ENCODE results near the gene IGSF23. TPM values are rescaled to one million over a fixed set of nuclear protein-coding genes. Genes with fewer than 3 reads are reported as not detected.

Gene IGSF23
- total and polyA plus RNA-seq, 2 of the 4 experiments (the other 2 are of a cell fraction) = 0.27 TPM; not detected in 1

DNA sequence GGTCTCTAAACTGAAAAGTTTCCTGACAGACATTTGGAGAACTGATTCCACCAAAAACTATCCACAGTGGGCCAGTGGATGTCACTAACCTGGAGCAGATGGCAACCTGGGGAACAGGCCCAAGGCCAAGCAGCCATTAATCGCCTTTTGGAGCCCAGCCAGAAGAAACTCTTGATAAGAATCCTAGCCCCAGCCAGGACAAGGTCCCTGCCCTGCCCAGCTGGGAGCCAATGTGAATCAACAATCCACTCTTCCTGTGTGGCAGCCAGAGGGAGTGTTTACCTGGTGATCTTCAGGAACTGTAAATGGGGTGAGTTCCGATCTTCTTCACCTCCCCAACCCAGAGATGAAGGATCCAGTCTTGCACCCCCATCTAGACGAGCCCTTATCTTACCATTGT is 14.5 kb upstream of the IGSF23 start:
- no peaks in the 10 kb centered on the region for H3K79me1 ChIP-seq (ENCODE audit: low read depth in 1 of 2, low read length in 2 of 2)
- no peak overlapping the region for H3K18ac ChIP-seq (ENCODE audit: low read depth, low read length)
- CTCF ChIA-PET = no interaction called here
- peaks cover 4% of the 10 kb centered on the region; the same call in 1 of the 2 replicates for H3K9me3 ChIP-seq (ENCODE audit: control insufficient read depth, insufficient read depth, low read length)
- no peak overlapping the region for H2AFZ ChIP-seq (replicated peaks; ENCODE audit: low read length, poor library complexity)
- no TSS peak for BruUV-seq (replicated peaks)
- no peak overlapping the region for H2AK9ac ChIP-seq (replicated peaks; ENCODE audit: low read depth, low read length, poor library complexity)
- no peak overlapping the region for H3K56ac ChIP-seq (ENCODE audit: extremely low read depth, insufficient read depth, low read length)
- H2BK15ac ChIP-seq (ENCODE audit: low read depth, low read length) = peak overlapping the region; percentile 46; the same call in 1 of the 3 replicates
- intact Hi-C loops (cut with micrococcal nuclease) (no loop called here), dilution Hi-C loops (cut with HindIII; ENCODE audit: low sequenced_read_pairs, unreplicated experiment) (no loop called here), in situ Hi-C loops (cut with MboI; ENCODE audit: low sequenced_read_pairs) (no loop called here)
- H4K91ac ChIP-seq (ENCODE audit: insufficient read depth, low read depth, low read length) = 0 out of 2 replicates have a peak overlapping the region, but pooled peaks have one; percentile 27
- ATAC-seq (ENCODE audit: low read depth) = no peak
- DNase-seq = no peak
- peak overlapping the region; percentile 36; the same call in 1 of the 2 replicates for H2BK120ac ChIP-seq (ENCODE audit: low read depth, low read length)
- POLR2A ChIA-PET (ENCODE audit: unreplicated experiment) = no interaction called here
- H3K27ac ChIP-seq (ENCODE audit: insufficient read depth, low read length) = no peak overlapping the region
- H3K4me1 ChIP-seq (ENCODE audit: control insufficient read depth, insufficient read depth, low read length) = peaks cover 12% of the 10 kb centered on the region
- H3K9ac ChIP-seq (ENCODE audit: low read depth, low read length) = no peak overlapping the region
- no peak overlapping the region for H3K4me2 ChIP-seq (ENCODE audit: low read depth, low read length)
- H3K4ac ChIP-seq (ENCODE audit: low read depth, low read length) = peak overlapping the region; percentile 45
- H4K5ac ChIP-seq (ENCODE audit: low read depth, low read length) = no peak overlapping the region
- no peaks in the 10 kb centered on the region for H3K27me3 ChIP-seq (ENCODE audit: control insufficient read depth, insufficient read depth, low read length)
- no peak overlapping the region for H4K8ac ChIP-seq (ENCODE audit: low read depth in 2 of 2, low read length in 2 of 2)
- 67% methylated on average over 1 of the region's 3 CpGs; no CpG with 5 or more reads in 1 of the 2 experiments for WGBS, 2 experiments (ENCODE audit: extremely low coverage in 2 of 2, insufficient read length in 1 of 2)
- TF ChIP-seq CEBPB (IDR thresholded peaks at IDR 0.05; ENCODE audit: low read depth, low read length) (no peak), RFX5 (IDR thresholded peaks at IDR 0.05; ENCODE audit: low read depth, low read length) (no peak), BHLHE40 (IDR thresholded peaks at IDR 0.05; ENCODE audit: low read depth, low read length) (no peak), MXI1 (IDR thresholded peaks at IDR 0.05; ENCODE audit: borderline replicate concordance, low read depth, low read length) (no peak), NFE2L2 (IDR thresholded peaks at IDR 0.05; ENCODE audit: low read depth, low read length) (no peak), RAD21 (IDR thresholded peaks at IDR 0.05; ENCODE audit: low read length) (no peak), CHD1 (IDR thresholded peaks at IDR 0.05; ENCODE audit: low read depth, low read length) (no peak), MAFK (IDR thresholded peaks at IDR 0.05; ENCODE audit: low read depth, low read length) (no peak), FOS (IDR thresholded peaks at IDR 0.05; ENCODE audit: low read depth, low read length) (no peak), USF2 (IDR thresholded peaks at IDR 0.05; ENCODE audit: low read depth, low read length) (no peak)
- TF ChIP-seq, protein P1, sequence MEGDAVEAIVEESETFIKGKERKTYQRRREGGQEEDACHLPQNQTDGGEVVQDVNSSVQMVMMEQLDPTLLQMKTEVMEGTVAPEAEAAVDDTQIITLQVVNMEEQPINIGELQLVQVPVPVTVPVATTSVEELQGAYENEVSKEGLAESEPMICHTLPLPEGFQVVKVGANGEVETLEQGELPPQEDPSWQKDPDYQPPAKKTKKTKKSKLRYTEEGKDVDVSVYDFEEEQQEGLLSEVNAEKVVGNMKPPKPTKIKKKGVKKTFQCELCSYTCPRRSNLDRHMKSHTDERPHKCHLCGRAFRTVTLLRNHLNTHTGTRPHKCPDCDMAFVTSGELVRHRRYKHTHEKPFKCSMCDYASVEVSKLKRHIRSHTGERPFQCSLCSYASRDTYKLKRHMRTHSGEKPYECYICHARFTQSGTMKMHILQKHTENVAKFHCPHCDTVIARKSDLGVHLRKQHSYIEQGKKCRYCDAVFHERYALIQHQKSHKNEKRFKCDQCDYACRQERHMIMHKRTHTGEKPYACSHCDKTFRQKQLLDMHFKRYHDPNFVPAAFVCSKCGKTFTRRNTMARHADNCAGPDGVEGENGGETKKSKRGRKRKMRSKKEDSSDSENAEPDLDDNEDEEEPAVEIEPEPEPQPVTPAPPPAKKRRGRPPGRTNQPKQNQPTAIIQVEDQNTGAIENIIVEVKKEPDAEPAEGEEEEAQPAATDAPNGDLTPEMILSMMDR (conservative IDR thresholded peaks at IDR 0.05; ENCODE audit: low read depth, low read length) = no peak
- no peak overlapping the region for H3K23ac ChIP-seq (ENCODE audit: low read depth, low read length)
- H3K4me3 ChIP-seq (ENCODE audit: insufficient read depth, low read depth, low read length) = no peak overlapping the region
- H4K20me1 ChIP-seq (ENCODE audit: insufficient read depth, low read length) = no peaks in the 10 kb centered on the region
- H2BK5ac ChIP-seq (ENCODE audit: low read depth, low read length, poor library complexity, severe bottlenecking) = no peak overlapping the region
- H2BK20ac ChIP-seq (ENCODE audit: low read depth, low read length) = peak overlapping the region; percentile 28; the same call in 1 of the 2 replicates
- no peak overlapping the region for H3K14ac ChIP-seq (replicated peaks; ENCODE audit: low read depth, low read length)
- H3K9me1 ChIP-seq (ENCODE audit: insufficient read depth, low read length) = peaks cover 5% of the 10 kb centered on the region
- H3K36me3 ChIP-seq (ENCODE audit: control insufficient read depth, insufficient read depth, low read length) = no peaks in the 10 kb centered on the region
- peak overlapping the region; percentile 66 for H2AK5ac ChIP-seq (ENCODE audit: low read depth, low read length)

All from IMR-90 (cell line).